HG03439 (cell line): ENCODE data around the gene CFHR5.
"Not testable (repeated sequence)": the region's sequence is repeated elsewhere in the genome, so short reads cannot be mapped to it uniquely, and the experiment has no call there.

ENCODE experiments used
- ATAC-seq: cut with Tn5 transposase; IDR thresholded peaks from one replicate; pipeline ENCODE4 v1.9.1; 2021; ENCODE audit warnings: mild to moderate bottlenecking, moderate library complexity; ENCODE audit not compliant: unreplicated experiment

Gene CFHR5

GRCh38 chr1:197017558-197018146, 40.3 kb downstream of the CFHR5 start:
- ATAC-seq, result no peak

DNA sequence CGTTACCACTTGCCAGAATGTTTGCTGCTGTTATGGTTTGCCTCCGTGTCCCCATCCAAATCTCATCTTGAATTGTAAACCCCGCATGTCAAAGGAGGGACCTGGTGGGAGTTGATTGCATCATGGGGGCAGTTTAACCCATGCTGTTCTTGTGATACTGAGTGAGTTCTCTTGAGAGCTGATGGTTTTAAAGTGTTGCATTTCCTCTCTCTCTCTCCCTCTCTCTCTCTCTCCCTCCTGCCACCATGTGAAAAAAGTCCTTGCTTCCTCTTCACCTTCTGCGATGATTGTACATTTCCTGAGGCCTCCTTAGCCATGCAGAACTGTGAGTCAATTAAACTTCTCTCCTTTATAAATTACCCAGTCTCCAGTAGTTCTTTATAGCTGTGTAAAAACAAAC, 44.4 kb downstream of the CFHR5 start:
- ATAC-seq, result no peak

- no peak for ATAC-seq
These were observed 47.1 kb downstream of the CFHR5 start for GRCh38 chr1:197024460-197024859.

DNA sequence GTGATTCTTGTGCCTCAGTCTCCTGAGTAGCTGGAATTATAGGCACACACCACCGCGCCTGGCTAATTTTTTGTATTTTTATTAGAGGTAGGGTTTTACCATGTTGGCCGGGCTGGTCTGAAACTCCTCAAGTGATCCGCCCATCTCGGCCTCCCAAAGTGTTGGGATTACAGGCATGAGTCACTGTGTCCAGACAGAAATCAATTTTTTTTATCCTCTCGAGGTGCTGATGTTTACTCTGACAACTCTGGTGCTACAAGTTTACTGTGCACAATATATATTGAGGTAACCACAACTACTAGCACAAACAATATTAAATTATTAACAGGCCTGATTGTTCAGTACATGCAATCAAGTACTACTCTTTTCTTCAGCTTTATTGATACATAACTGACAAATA, 50.0 kb downstream of the CFHR5 start:
- ATAC-seq, result no peak

GRCh38 chr1:197029749-197030148, 52.4 kb downstream of the CFHR5 start:
- ATAC-seq, result no peak

GRCh38 chr1:197034631-197035339, 57.4 kb downstream of the CFHR5 start:
- not testable (repeated sequence) for ATAC-seq

GRCh38 chr1:197036861-197037260, 59.5 kb downstream of the CFHR5 start:
- ATAC-seq, result no peak

- ATAC-seq, result peak; percentile 74
These were observed 64.4 kb downstream of the CFHR5 start for GRCh38 chr1:197041486-197042353.

DNA sequence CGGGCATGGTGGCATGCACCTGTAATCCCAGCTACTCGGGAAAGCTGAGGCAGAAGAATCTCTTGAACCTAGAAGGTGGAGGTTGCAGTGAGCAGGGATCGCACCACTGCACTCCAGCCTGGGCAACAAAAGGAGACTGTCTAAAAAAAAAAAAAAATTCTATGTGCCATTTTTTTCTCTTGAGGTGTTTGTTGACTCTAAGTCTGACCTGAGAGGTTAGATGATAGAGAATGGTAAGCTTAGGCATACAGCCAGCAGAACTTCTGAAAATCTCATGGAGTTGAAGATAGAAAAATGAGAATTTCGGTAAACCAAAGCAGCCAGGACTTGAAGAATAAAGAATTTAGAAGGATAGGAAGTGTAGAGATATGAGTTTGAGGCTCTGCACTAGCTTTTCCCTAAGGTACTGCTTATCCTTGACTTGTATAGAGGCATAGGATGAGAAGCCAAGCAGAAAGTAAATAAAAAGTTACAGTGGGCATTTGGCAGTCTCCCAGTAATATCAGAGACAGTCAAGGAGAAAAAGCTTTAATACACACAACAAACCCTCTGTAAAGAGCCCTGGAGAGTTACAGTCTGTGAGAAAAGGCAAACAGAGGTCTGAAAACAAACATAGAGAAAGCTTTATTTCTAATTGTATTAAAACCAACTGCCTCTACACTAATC, 65.5 kb downstream of the CFHR5 start:
- ATAC-seq, result no peak

DNA sequence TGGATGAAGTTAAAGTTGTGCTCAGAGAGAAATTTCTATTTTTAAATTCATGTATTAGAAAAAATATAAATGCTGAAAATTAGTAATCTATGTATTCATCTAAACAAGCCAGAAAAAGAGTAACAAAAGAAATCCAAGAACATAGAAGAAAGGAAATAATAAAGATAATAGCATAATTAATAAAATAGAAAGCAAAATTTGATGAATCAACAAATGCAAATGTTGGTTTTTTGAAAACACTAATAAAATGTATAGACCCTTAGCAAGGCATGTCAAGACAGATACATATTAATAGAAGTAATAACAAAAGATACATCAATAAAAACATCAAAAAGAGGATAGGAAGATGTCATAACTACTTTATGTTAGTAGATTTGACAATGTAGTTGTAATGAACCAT, 71.7 kb downstream of the CFHR5 start:
- ATAC-seq, result no peak
